Measurements from ENCODE around the gene CNIH2. TPM values are rescaled to one million over a fixed set of nuclear protein-coding genes. Genes with fewer than 3 reads are reported as not detected.
"Not testable (repeated sequence)": the region's sequence is repeated elsewhere in the genome, so short reads cannot be mapped to it uniquely, and the experiment has no call there.

CNIH2 gene
- total and polyA plus RNA-seq, 4 donors, result 0.18 to 1.1 (median 0.75) TPM; not detected in 1

GRCh38 chr11:66248903-66249302, 29.1 kb upstream of the CNIH2 start:
- Histone ChIP-seq H3K36me3 (ENCODE audit: control insufficient read depth in 1 of 2, insufficient read depth in 2 of 2, low read length in 1 of 2) (no peaks in the 10 kb centered on the region), H3K4me1 (ENCODE audit: control insufficient read depth in 1 of 2, insufficient read depth in 2 of 2, low read length in 2 of 2) (no peaks in the 10 kb centered on the region), H3K27ac (ENCODE audit: low read depth in 1 of 2, low read length in 2 of 2) (no peak overlapping the region), H3K27me3 (ENCODE audit: control insufficient read depth in 1 of 2, insufficient read depth in 2 of 2, low read length in 1 of 2) (no peaks in the 10 kb centered on the region), H3K9me3 (ENCODE audit: control insufficient read depth, low read length) (no peaks in the 10 kb centered on the region), H3K4me3 (ENCODE audit: low read length in 2 of 2) (no peak overlapping the region)
- WGBS, 2 donors, result 88 to 95% methylated on average over 6 of the region's 6 CpGs
- intact Hi-C loops (cut with DNase I), result no loop called here
- DNase-seq (no peak), ATAC-seq (ENCODE audit: low FRiP score) (no peak)

- H3K27me3 ChIP-seq (ENCODE audit: control insufficient read depth in 1 of 2, insufficient read depth in 2 of 2, low read length in 1 of 2), result no peaks in the 10 kb centered on the region
- intact Hi-C loops (cut with DNase I), result no loop called here
- 82 to 83% methylated on average over 7 of the region's 7 CpGs for WGBS, 2 donors
- no peak for DNase-seq
- no peak for ATAC-seq (ENCODE audit: low FRiP score)
- no peak overlapping the region for H3K4me3 ChIP-seq (ENCODE audit: low read length in 2 of 2)
- H3K36me3 ChIP-seq (ENCODE audit: control insufficient read depth in 1 of 2, insufficient read depth in 2 of 2, low read length in 1 of 2), result no peaks in the 10 kb centered on the region
- H3K9me3 ChIP-seq (ENCODE audit: control insufficient read depth, low read length), result no peaks in the 10 kb centered on the region
- no peaks in the 10 kb centered on the region for H3K4me1 ChIP-seq (ENCODE audit: control insufficient read depth in 1 of 2, insufficient read depth in 2 of 2, low read length in 2 of 2)
- H3K27ac ChIP-seq (ENCODE audit: low read depth in 1 of 2, low read length in 2 of 2), result no peak overlapping the region
These were observed 26.2 kb upstream of the CNIH2 start for GRCh38 chr11:66251809-66252208.

GRCh38 chr11:66253081-66253480, 24.9 kb upstream of the CNIH2 start:
- H3K4me1 ChIP-seq (ENCODE audit: control insufficient read depth in 1 of 2, insufficient read depth in 2 of 2, low read length in 2 of 2); H3K27me3 ChIP-seq (ENCODE audit: control insufficient read depth in 1 of 2, insufficient read depth in 2 of 2, low read length in 1 of 2); DNase-seq; intact Hi-C loops (cut with DNase I); ATAC-seq (ENCODE audit: low FRiP score); H3K9me3 ChIP-seq (ENCODE audit: control insufficient read depth, low read length); H3K27ac ChIP-seq (ENCODE audit: low read depth in 1 of 2, low read length in 2 of 2); H3K36me3 ChIP-seq (ENCODE audit: control insufficient read depth in 1 of 2, insufficient read depth in 2 of 2, low read length in 1 of 2); H3K4me3 ChIP-seq (ENCODE audit: low read length in 2 of 2): not testable (repeated sequence)
- 18 to 24% methylated on average over 6 of the region's 6 CpGs for WGBS, 2 donors

- Histone ChIP-seq H3K4me3 (ENCODE audit: low read length in 2 of 2) (peak overlapping the region in 1 of 2 donors; percentile 75), H3K27ac (ENCODE audit: low read depth in 1 of 2, low read length in 2 of 2) (no peak overlapping the region), H3K9me3 (ENCODE audit: control insufficient read depth, low read length) (no peaks in the 10 kb centered on the region), H3K36me3 (ENCODE audit: control insufficient read depth in 1 of 2, insufficient read depth in 2 of 2, low read length in 1 of 2) (no peaks in the 10 kb centered on the region), H3K4me1 (ENCODE audit: control insufficient read depth in 1 of 2, insufficient read depth in 2 of 2, low read length in 2 of 2) (no peaks in the 10 kb centered on the region), H3K27me3 (ENCODE audit: control insufficient read depth in 1 of 2, insufficient read depth in 2 of 2, low read length in 1 of 2) (no peaks in the 10 kb centered on the region)
- 2 to 3% methylated on average over 28 of the region's 28 CpGs for WGBS, 2 donors
- intact Hi-C loops (cut with DNase I), result loop anchor here in 1 of 2 donors (2.0 kb wide), 1 partner anchor 36 kb away; no protein-coding TSS in a partner anchor
- ATAC-seq (ENCODE audit: low FRiP score), result no peak
- DNase-seq, result no peak
These were observed 19.5 kb upstream of the CNIH2 start for GRCh38 chr11:66258473-66258893.

- intact Hi-C loops (cut with DNase I), result loop anchor here in 1 of 2 donors (2.0 kb wide), 1 partner anchor 36 kb away; no protein-coding TSS in a partner anchor
- no peaks in the 10 kb centered on the region for H3K27me3 ChIP-seq (ENCODE audit: control insufficient read depth in 1 of 2, insufficient read depth in 2 of 2, low read length in 1 of 2)
- H3K27ac ChIP-seq (ENCODE audit: low read depth in 1 of 2, low read length in 2 of 2), result no peak overlapping the region
- no peaks in the 10 kb centered on the region for H3K9me3 ChIP-seq (ENCODE audit: control insufficient read depth, low read length)
- no peak for DNase-seq
- no peaks in the 10 kb centered on the region for H3K36me3 ChIP-seq (ENCODE audit: control insufficient read depth in 1 of 2, insufficient read depth in 2 of 2, low read length in 1 of 2)
- no peaks in the 10 kb centered on the region for H3K4me1 ChIP-seq (ENCODE audit: control insufficient read depth in 1 of 2, insufficient read depth in 2 of 2, low read length in 2 of 2)
- no peak for ATAC-seq (ENCODE audit: low FRiP score)
- H3K4me3 ChIP-seq (ENCODE audit: low read length in 2 of 2), result no peak overlapping the region
- 96 to 99% methylated on average over 2 of the region's 2 CpGs for WGBS, 2 donors
These were observed 18.8 kb upstream of the CNIH2 start for GRCh38 chr11:66259225-66259624.

GRCh38 chr11:66259956-66260355, 18.0 kb upstream of the CNIH2 start:
- Histone ChIP-seq H3K36me3 (ENCODE audit: control insufficient read depth in 1 of 2, insufficient read depth in 2 of 2, low read length in 1 of 2) (peaks cover 0 to 3% of the 10 kb centered on the region in 2 donors), H3K27me3 (ENCODE audit: control insufficient read depth in 1 of 2, insufficient read depth in 2 of 2, low read length in 1 of 2) (no peaks in the 10 kb centered on the region)
- no peak for ATAC-seq (ENCODE audit: low FRiP score)

GRCh38 chr11:66261578-66261977, 16.4 kb upstream of the CNIH2 start:
- Histone ChIP-seq H3K36me3 (ENCODE audit: control insufficient read depth in 1 of 2, insufficient read depth in 2 of 2, low read length in 1 of 2) (peaks cover 0 to 3% of the 10 kb centered on the region in 2 donors), H3K27me3 (ENCODE audit: control insufficient read depth in 1 of 2, insufficient read depth in 2 of 2, low read length in 1 of 2) (no peaks in the 10 kb centered on the region), H3K27ac (ENCODE audit: low read depth in 1 of 2, low read length in 2 of 2) (no peak overlapping the region), H3K4me3 (ENCODE audit: low read length in 2 of 2) (no peak overlapping the region), H3K4me1 (ENCODE audit: control insufficient read depth in 1 of 2, insufficient read depth in 2 of 2, low read length in 2 of 2) (no peaks in the 10 kb centered on the region), H3K9me3 (ENCODE audit: control insufficient read depth, low read length) (no peaks in the 10 kb centered on the region)
- intact Hi-C loops (cut with DNase I), result loop anchor here in 1 of 2 donors (10.0 kb wide), 1 partner anchor 187 kb away; the partner anchor contains the start of gene PACS1
- ATAC-seq (ENCODE audit: low FRiP score) (no peak), DNase-seq (no peak)
- WGBS, 2 donors, result 90% methylated on average over 16 of the region's 16 CpGs

More at GRCh38 chr11:66259956-66260355, 18.0 kb upstream of the CNIH2 start:
- WGBS, 2 donors, result 92 to 93% methylated on average over 4 of the region's 4 CpGs
- Histone ChIP-seq H3K4me1 (ENCODE audit: control insufficient read depth in 1 of 2, insufficient read depth in 2 of 2, low read length in 2 of 2) (no peaks in the 10 kb centered on the region), H3K4me3 (ENCODE audit: low read length in 2 of 2) (no peak overlapping the region), H3K9me3 (ENCODE audit: control insufficient read depth, low read length) (no peaks in the 10 kb centered on the region), H3K27ac (ENCODE audit: low read depth in 1 of 2, low read length in 2 of 2) (no peak overlapping the region)
- no peak for DNase-seq
- intact Hi-C loops (cut with DNase I), result loop anchor here in 1 of 2 donors (2.0 to 10.0 kb wide), 2 partner anchors 37 to 185 kb away; partner anchors contain the start of gene PACS1

GRCh38 chr11:66262191-66262590, 15.8 kb upstream of the CNIH2 start:
- H3K9me3 ChIP-seq (ENCODE audit: control insufficient read depth, low read length), result no peaks in the 10 kb centered on the region
- intact Hi-C loops (cut with DNase I), result loop anchor here in 1 of 2 donors (10.0 kb wide), 1 partner anchor 187 kb away; the partner anchor contains the start of gene PACS1
- H3K4me1 ChIP-seq (ENCODE audit: control insufficient read depth in 1 of 2, insufficient read depth in 2 of 2, low read length in 2 of 2), result peaks cover 0 to under 1% of the 10 kb centered on the region in 2 donors
- peaks cover 0 to 3% of the 10 kb centered on the region in 2 donors for H3K36me3 ChIP-seq (ENCODE audit: control insufficient read depth in 1 of 2, insufficient read depth in 2 of 2, low read length in 1 of 2)
- no peak overlapping the region for H3K4me3 ChIP-seq (ENCODE audit: low read length in 2 of 2)
- ATAC-seq (ENCODE audit: low FRiP score), result no peak
- H3K27me3 ChIP-seq (ENCODE audit: control insufficient read depth in 1 of 2, insufficient read depth in 2 of 2, low read length in 1 of 2), result no peaks in the 10 kb centered on the region
- no peak for DNase-seq
- no peak overlapping the region for H3K27ac ChIP-seq (ENCODE audit: low read depth in 1 of 2, low read length in 2 of 2)
- 87 to 91% methylated on average over 5 of the region's 5 CpGs for WGBS, 2 donors

GRCh38 chr11:66262696-66263095, 15.3 kb upstream of the CNIH2 start:
- no peak overlapping the region for H3K27ac ChIP-seq (ENCODE audit: low read depth in 1 of 2, low read length in 2 of 2)
- H3K36me3 ChIP-seq (ENCODE audit: control insufficient read depth in 1 of 2, insufficient read depth in 2 of 2, low read length in 1 of 2), result peaks cover 0 to 3% of the 10 kb centered on the region in 2 donors
- ATAC-seq (ENCODE audit: low FRiP score), result no peak
- no peak overlapping the region for H3K4me3 ChIP-seq (ENCODE audit: low read length in 2 of 2)
- H3K9me3 ChIP-seq (ENCODE audit: control insufficient read depth, low read length), result no peaks in the 10 kb centered on the region
- WGBS, 2 donors, result 87 to 88% methylated on average over 12 of the region's 12 CpGs
- H3K27me3 ChIP-seq (ENCODE audit: control insufficient read depth in 1 of 2, insufficient read depth in 2 of 2, low read length in 1 of 2), result no peaks in the 10 kb centered on the region
- DNase-seq, result no peak
- peaks cover 0 to 2% of the 10 kb centered on the region in 2 donors for H3K4me1 ChIP-seq (ENCODE audit: control insufficient read depth in 1 of 2, insufficient read depth in 2 of 2, low read length in 2 of 2)
- intact Hi-C loops (cut with DNase I), result loop anchor here in 1 of 2 donors (10.0 kb wide), 1 partner anchor 188 kb away; the partner anchor contains the start of gene PACS1

Data from aorta (tissue), 5 donors.